Heart left ventricle (tissue), 13 donors: ENCODE measurements around the gene STAP1.

Source experiments
- CTCF ChIP-seq, 12 donors: fragments of 200-600 bp; sonication (generic) in 4 of 12; IDR thresholded peaks; one replicate each; pipeline versions ENCODE4 v1.5.0 to v1.8.0; 2018 to 2022; ENCODE audit warnings: antibody characterized with exemption in 12 of 12, mild to moderate bottlenecking in 5 of 12
- POLR2A ChIP-seq, 2 donors: fragments of 450-650 bp; IDR thresholded peaks; one replicate each; pipeline ENCODE4 v1.6.1; 2017; ENCODE audit warnings: antibody characterized with exemption in 2 of 2, mild to moderate bottlenecking in 2 of 2, moderate library complexity in 2 of 2
- donor health status: ischemic (EF 13 %, LVEDD 7.1; RV severe dilation, severe dysfunction).
- donor health status: DM: no; HTN: yes; CAD: no.
- donor health status: DM: no; HTN: no; CAD: no.
- donor health status: ischemic (EF 25% LVEDD 6.9; RV normal size, moderate dysfunction).
- donor health status: ischemic (EF 25% LVEDD 5.7; RV mildly dilated, moderate dysfunction).
- donor health status: ischemic (EF 35%, LVEDD 5.7; RV mildly dilated, moderate dysfunction).
- donor health status: nonischemic (EF 11% LVEDD 7.7; RV severe dilation, severe dysfunction).
- donor health status: DM: yes; HTN: yes; CAD: no.
- donor health status: PGD.
- donor health status: ischemic (EF 29% LVEDD 5.4; RV normal size, mild dysfunction).
- donor health status: nonischemic (EF 23%, LVEDD 6.1; RV moderate dilation, normal function).

- TF ChIP-seq CTCF (IDR thresholded peaks at IDR 0.05) (no peak), POLR2A (IDR thresholded peaks at IDR 0.05) (no peak)
Observed at GRCh38 chr4:67555447-67555846, 3.1 kb upstream of the STAP1 start.
